GM18873 (cell line): ENCODE measurements around the gene HACD2.
"Not testable (repeated sequence)": the region's sequence is repeated elsewhere in the genome, so short reads cannot be mapped to it uniquely, and the experiment has no call there.

Source experiments
- ATAC-seq: cut with Tn5 transposase; IDR thresholded peaks from one replicate; pipeline ENCODE4 v1.9.1; 2021; ENCODE audit warnings: mild to moderate bottlenecking, moderate library complexity, moderate number of reproducible peaks; ENCODE audit not compliant: unreplicated experiment, low FRiP score

HACD2 gene

DNA sequence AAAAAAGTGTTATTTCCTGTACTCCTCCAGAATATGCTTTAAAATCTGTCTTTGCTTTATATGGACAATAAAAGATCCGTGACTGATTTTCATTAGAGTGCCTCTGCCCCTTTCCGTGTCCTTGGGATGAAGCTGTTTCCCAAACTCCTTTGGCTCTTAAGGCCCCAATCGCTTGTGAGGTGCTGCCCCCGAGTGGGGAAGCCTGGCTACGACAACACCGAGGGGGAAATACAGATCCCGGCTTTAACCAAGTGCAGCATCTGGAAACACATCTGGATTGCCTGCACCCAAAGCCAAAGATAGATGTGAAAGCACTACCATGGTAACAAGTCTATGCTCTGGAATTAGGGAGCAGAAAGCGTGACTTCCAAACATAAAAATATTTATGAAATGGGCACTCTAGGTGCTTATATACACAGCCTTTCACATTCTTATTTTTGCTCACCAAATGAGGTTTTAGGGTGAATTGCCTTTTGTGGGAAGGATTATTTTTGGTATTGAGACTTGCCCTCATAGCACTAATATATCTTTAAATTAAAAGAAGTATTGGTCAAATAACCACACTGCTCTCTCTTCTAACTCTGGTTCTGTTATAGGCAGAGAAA, 95.4 kb downstream of the HACD2 start:
- ATAC-seq: no peak

DNA sequence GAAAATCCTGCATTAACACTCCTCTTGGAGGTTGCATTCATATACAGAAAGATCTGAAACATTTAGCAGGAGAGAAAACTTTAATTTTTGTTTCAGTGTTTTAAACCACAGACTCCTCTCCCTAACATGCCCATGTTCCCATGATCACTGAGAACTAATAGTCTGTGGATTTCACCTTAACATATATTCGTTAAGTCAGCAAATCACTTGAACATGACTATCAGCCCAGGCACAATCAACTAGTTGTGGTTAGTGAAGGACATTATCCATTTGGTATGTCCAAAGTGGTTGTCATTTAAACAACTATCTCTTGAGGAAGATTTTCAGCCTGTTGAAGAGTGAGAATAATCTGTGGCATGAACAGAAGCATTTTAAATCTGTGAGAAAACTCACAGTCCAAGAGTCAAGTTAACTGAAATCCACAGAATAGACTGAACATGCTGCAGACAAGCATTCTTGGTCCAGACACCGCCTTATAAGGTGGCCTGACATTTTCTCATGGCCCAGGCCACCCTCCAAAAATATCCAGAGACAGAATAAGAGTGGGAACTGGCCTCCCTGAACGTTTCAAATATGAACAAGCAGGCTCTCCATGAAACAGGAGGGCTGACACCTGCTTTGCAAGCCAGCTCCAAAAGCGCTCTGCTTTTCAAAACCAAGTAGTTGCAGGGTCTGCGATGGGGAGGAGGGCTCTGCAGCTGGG, 96.1 kb downstream of the HACD2 start:
- ATAC-seq: no peak

DNA sequence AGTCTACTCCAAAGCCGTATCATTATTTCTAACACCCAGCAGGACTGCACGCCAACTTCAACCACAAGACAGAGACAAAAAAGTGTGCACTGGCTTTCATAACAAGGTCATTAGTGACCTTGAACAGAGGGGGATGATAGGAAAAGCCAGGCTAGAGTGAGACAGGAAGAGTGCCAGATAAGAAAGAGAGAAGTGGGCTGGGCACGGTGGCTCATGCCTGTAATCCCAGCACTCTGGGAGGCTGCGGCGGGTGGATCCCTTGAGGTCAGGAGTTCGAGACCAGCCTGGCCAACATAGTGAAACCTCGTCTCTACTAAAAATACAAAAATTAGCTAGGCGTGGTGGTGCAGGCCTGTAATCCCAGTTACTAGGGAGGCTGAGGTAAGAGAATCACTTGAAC, 97.8 kb downstream of the HACD2 start:
- not testable (repeated sequence) for ATAC-seq

DNA sequence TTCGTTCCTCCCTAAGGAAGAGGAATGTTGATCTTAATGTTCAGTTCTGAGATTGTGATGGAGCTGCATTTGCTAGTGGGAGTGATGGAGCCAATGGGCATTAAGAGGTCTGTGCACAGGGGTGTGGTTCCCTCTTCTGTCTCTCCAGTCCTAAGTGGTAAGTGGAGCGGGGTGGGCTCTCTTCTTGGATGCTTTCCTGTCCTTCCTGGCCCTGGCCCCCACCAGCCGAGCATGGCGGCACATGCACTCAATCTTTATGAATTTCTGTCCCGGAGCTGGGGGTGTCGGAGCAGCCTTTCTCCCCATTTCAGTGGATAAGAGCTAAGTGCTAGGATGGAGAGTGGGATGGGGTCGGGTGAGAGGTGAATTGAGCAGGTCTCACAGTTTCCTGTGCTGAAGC, 98.4 kb downstream of the HACD2 start:
- no peak for ATAC-seq

DNA sequence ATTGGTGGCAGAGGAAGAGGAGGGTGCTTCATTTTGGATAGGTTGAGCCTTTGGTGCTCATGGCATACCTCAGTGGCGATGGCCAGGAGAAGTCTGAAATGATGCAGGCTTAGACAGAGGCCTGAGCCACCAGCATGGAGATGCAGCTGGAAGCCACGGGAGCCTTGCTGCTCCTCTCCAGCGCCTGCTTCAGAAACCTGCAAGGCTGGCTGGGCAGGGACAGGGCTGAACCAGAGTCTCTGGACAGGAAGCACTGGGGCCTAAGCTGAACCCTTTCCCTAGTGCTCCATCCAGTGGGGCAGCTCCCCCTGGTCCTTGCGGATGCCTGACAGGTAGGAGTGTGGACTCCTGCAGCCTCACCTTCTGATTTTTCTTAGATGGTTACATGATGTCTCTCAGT, 99.3 kb downstream of the HACD2 start:
- no peak for ATAC-seq

DNA sequence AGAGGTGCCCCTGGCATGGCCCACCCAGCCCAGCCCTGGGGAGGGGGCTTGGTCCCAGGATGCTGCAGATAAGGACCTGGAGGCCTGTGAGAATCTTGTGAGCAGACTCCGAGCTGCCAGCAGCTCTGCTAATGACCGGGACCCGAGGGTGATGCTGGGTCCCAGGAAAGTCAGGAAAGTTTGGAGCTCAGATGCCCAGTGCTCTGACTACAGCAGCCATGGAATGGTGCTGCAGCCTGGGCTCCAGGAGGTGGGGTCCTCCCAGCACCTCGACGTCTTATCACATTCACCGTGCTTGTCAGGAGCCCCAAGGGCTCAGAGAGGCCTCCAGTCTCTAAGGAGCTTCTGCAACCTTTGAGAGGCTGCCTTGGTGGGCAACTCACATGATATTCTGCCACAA, 101.7 kb downstream of the HACD2 start:
- ATAC-seq: no peak

DNA sequence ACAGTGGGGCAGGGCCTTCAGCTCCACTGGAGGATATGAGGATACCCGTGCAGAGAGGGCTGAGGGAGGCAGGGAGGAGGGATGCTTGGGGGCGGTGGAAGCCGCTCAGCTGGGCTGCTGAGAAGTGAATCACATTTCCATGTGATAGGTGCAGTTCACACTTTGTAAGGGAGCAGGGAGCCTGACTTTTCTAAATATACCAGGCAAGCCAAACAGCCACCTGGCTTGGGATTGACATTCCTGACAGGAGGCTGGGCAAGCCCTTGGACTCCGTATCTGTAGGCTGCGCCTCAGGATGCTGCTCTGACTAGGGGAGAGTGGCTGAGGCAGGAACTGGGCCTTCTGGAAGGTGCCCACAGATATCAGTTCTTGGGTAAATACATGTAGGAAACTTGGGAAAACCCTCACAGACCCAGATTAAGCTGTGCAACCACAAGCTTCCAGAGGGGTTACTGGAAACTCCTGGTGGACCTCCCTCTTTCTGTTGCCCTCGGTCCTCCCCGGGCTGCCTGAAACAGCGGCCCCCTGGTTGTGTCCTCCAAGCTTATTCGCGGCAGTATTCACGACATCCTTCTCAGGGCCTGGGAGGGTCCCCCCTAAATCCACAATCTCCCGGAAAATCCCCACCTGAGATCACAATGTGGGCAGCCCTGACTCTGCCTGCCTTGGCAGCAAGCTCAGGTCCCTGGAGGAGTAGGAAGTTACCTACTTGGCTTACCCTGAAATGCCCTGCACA, 103.0 kb downstream of the HACD2 start:
- ATAC-seq: no peak

DNA sequence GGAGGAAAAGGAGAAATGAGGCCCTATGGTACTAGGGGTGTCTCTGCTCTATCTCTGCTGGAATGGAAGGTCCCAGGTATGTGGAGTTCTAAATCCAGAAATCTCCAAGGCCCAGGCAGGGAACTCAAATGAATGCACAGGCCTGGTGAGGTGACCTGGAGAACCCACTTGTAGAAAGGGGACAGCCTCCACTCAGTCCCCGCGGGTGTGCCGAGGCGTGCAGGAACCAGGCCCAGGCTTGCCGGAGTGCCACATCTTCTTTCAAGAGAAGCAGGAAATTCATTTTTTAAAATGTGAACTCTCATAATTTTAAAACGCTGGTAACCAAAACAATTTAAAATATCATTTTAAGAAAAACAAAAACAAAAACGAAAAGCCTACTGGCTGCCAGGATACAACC, 103.8 kb downstream of the HACD2 start:
- ATAC-seq: no peak

DNA sequence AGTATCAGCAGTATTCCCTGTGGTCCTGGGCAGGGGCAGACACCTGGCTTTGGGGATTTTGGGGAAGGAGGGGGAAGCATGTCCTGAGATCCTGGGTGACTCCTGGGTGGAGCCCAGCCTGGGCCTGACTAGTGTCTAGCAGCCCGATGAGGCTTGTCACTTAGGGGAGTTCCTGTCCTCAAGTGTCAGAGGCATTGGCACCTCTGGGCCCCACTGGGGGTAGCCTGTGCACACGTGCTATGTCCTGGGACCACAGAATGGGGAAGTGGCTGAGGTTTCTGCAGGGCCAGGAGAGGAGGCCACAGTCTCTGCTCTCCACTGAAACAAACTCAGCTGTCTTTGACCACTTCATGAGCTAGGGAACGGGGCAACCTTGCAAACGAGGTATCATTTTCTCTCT, 104.4 kb downstream of the HACD2 start:
- no peak for ATAC-seq

DNA sequence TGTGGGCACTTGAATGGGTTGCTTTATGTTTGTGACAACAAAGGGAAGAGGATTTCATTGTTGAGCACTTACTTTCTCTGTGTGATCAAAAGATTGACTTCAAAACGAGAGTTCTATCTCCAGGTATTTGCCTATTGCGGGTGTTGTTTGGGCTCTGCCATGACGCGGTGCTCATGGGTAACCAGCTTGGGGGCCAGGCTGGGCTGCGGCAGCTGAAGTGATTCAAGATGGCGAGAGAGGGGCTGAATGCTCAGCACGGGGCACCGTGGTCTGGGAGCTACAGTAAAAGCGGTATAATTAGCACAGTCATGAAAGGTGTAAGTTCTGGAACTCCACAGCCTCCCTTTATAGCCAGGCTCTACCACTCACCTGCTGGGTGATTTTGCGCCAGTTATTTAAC, 105.0 kb downstream of the HACD2 start:
- ATAC-seq: no peak

DNA sequence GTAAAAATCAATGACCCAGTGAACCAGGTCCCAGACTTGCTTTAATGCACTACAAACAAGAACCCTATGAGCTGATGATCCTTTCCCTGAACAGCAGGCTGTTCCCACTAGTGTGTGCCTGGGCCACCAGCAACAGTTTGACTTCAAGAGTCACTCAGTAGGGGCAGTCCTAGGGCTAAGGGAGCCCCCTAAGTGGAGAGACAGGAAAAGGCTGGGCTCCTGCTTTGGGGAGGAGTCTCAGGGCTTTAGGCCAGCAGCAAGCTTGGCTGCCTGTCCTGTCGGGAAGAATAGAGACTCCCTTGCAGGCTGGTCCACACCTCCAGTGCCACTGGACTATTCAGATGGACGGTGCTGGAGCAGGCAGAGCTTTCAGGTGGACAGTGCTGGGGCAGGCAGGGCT, 106.5 kb downstream of the HACD2 start:
- ATAC-seq: no peak

DNA sequence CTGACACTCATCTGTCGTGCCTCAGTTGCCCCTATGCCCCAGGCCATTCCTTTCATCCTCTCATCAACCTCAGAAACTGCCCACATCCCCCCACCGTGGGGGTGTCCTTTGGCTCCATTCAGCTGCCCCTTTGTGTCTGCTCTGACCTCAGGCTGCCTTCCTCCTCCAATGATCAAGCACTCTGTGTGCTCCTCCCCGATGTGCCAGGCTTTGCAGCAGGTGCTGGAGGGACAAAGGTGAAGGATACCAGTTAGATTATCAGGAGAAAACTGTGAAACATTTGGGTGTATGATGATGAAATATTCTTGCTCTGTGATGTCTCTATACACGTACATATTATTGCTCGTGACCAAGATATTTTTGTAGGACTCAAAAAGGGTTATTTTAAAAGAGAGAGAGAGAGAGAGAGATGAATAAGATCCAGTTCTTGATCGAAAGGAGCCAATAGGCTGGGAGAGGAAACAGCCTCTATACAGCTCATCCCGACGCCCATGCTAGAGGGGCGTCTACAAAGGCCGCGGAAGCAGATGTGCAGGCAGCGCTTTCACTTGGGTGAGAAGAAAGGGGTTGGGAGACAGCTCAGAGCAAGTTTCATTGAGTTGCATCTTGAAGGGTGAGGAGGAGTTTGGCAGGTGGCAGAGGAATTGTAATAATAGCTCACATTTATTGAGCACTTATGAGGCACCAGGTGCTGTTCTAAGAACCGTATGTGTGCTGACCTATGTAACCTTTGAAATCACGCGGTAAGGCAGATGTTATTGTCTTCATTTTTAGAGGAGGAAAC, 107.7 kb downstream of the HACD2 start:
- no peak for ATAC-seq

DNA sequence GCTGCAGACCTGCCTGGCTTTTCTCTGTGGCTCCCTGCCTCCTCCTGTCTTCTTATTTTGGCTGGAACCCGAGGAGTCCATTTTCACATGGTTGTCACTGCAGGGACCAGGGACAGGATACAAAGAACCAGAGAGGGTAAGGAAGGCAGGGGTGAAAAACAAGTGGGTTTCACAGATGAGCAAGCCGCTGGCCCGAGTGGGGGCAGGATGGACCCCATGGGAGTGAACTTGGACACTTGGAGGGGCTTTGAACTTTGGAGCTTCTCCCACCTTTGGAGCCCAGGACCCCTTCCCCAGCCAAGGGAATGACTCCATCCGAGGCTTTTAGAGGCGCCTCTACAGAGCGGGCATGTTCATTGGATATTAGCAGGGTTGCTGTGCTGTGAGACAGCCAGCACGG, 109.1 kb downstream of the HACD2 start:
- no peak for ATAC-seq

DNA sequence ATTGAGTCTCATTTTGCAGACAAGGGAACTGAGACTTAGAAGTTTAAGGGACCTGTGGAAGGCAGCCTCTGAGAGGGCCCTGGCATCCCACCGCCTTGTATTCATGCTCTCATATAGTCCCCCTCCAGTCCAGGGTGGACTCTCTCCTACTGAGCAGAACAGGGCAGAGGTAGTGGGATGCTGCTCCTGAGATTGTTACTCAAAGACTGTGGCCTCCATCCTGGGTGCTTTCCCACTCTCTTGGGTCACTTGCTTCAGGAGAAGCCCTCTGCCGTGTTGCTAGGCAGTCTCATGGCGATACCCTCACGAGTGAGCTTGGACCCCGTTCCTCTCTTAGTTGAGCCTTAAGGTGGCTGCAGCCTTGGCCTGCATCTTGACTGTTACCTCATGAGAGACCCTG, 113.7 kb downstream of the HACD2 start:
- ATAC-seq: no peak

DNA sequence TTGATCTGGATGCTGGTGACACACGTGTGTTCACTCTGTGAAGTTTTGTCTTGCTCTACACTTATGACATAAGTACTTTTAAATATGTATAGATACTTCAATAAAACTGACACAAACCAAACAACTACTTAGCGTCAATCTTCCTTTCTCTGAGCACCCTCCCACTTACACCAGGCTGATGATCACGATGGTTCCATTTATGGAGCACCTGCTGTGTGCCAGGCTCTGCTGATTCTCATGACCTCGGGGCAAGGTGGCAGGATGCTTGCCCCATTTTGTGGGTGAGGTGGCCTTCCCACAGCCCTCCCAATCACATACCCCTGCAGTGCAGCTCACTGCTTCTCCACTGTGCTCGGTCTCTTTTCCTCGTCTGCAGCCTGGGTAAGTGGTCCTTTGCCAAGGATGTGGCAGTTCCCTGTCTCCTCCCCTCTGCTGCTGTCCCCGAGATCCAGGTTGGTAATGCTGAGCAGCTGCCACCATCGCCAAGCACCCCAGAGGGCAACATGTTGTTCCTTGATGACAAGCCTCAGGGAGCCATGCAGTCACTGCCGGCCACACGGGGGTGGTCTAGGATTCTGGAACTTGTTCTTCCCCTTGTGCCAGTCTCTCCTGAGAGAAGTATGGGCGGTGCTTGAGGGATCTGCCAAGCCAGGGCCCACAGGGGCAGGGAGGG, 115.4 kb downstream of the HACD2 start:
- no peak for ATAC-seq

DNA sequence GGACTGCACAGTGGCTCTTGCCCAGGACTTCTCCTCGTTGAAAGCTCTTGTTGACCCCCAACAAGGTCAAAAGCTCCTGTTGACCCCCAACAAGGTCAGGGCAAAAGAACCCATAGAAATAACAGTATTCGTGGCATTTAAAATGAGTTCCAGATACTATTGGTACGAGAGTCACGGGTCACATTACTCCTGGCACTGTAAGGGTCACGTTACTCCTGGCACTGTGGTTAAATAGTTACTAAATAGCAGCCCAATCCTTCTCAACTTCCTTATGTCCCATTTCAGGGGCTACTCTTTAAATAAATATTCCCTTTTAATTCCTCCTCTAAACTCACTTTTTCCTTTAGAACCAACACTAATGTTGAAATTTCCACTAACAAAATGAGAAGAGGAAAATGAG, 117.8 kb downstream of the HACD2 start:
- ATAC-seq: no peak

DNA sequence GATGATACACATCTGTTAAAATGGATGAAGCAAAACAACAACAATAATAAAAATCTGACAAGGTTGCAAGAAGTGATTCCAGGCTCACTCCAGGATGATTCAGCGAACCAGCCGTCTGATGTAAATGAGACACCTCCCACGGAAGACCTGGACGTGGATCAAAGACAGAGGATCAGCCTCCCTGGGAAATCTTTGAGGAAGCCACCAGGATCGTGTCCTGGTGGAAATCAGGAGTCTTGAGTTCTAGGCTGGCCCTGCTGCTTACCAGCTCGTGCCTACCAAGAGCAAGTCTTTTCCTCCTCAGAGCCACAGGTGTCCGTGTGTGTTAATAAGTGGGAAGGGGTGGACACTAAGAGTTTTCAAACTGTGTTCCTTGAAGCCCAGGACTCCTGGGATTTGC, 120.6 kb downstream of the HACD2 start:
- ATAC-seq: no peak

DNA sequence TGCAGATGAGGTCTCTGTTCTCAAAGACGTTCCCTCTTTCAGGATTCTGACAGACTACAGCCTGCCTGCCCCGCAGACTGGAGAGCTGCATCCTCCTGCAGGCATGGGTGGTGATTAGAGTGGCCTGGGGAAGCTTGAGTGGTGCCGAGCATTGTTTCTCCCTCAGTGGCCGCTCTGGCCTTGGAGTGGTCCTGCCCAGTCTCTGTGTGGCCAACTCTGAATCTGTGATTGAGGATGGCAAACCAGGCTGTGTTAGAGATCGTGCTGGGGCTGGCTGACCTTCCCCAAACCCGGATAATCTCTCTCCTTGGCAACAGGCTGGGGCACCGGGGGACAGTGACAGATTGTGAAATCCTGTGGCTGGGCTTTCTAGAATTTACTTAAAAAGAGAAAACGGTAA, 125.0 kb downstream of the HACD2 start:
- no peak for ATAC-seq

DNA sequence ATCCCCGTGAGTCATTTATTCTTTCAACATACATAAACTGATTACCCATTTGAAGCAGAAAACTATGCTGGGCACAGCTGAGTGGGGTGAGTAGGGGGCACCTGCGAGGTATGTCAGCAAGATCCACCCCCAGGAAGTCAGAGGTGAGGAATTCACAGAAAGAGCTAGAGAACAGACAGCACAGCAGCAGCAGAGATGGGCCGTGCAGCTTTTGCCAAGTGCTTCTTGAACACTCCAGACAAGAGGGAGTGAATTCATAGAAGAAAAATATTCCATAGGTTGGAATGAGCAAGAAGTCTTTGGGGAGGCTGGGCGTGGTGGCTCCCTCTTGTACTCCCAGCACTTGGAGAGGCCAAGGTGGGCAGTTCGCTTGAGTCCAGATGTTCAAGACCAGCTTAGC, 126.6 kb downstream of the HACD2 start:
- no peak for ATAC-seq

DNA sequence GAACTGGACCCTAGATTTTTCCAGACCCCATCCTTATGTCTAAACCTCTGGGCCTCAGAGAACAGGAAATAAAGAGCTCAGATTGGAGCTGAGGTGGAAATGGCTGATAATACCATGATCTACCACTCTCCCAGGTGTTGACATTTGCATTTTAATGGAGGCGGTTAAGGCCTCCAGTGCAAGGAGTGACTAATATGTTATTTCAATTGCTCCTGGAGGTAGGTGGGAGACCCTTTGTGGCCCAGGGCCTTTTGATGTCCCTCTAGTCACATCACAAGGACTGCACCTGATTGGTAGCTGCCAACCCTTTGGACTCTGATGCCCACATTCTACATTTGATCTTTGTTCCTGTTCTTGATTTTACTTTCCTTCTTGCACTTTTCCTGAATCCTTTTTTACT, 127.0 kb downstream of the HACD2 start:
- no peak for ATAC-seq

DNA sequence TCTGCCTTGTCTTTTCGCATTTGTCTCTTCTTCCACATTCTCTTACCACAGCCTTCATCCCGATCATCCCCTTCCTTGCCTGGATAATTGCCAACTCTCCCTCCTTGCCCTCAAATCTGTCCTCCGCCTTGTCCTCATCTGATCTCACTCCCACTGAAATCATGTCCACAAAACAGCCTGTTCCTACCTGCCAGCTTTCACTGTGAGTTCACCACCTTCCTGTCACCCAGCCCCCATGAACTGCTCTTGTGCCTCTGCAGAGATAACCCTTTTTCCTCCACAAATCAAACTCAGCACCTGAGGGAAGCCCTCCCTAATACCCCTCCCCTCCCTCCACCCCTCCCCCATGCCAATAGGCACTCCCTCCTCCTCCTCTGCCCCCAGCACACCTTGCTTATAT, 131.2 kb downstream of the HACD2 start:
- ATAC-seq: no peak
